Activated CD4-positive, alpha-beta memory T cell treated with anti-CD3 and anti-CD28 coated beads for 36 hours (primary cell): ENCODE results near the gene IL4I1. TPM values are rescaled to one million over a fixed set of nuclear protein-coding genes. Genes with fewer than 3 reads are reported as not detected.
A peak's percentile ranks its signal among the peaks of the same experiment; 100 is the strongest.
"Not testable (repeated sequence)": the region's sequence is repeated elsewhere in the genome, so short reads cannot be mapped to it uniquely, and the experiment has no call there.

ENCODE experiments used
- CTCF ChIA-PET: fragments of 350-600 bp; sonication (Branson Sonifier 250); formaldehyde crosslinking; loops from one replicate; lab custom pipeline; 2021; ENCODE audit warnings: antibody characterized with exemption, inconsistent platforms; lab: Charles Lee
- POLR2A ChIA-PET: fragments of 350-600 bp; sonication (Branson Sonifier 250); formaldehyde crosslinking; loops from one replicate; lab custom pipeline; 2021; ENCODE audit warnings: antibody characterized with exemption; lab: Charles Lee
- DNase-seq: peaks from one replicate; pipeline ENCODE4 v3.0.0-alpha.2; 2020
- H3K27ac Mint-ChIP-seq: one replicate; pipeline ENCODE4 v1.8.0; 2021; ENCODE audit warnings: mixed read lengths
- H3K27me3 Mint-ChIP-seq: one replicate; pipeline ENCODE4 v1.8.0; 2021; ENCODE audit warnings: mixed read lengths
- H3K36me3 Mint-ChIP-seq: one replicate; pipeline ENCODE4 v1.8.0; 2021; ENCODE audit warnings: mixed read lengths
- H3K4me1 Mint-ChIP-seq: one replicate; pipeline ENCODE4 v1.8.0; 2021; ENCODE audit warnings: low read depth, mixed read lengths
- H3K4me3 Mint-ChIP-seq: one replicate; pipeline ENCODE4 v1.8.0; 2021; ENCODE audit warnings: mild to moderate bottlenecking, mixed read lengths
- H3K9me3 Mint-ChIP-seq: one replicate; pipeline ENCODE4 v1.8.0; 2021; ENCODE audit warnings: mixed read lengths
- intact Hi-C: fragments of 100-400 bp; cut with micrococcal nuclease; formaldehyde crosslinking; loops from one replicate; pipeline ENCODE4 v1.15.1; 2023
- total RNA-seq, 2 experiments: library from RNA; stranded (reverse); gene quantifications; one replicate each; pipeline ENCODE4 v1.2.3, GENCODE V29; 2021

IL4I1 gene
- total RNA-seq = 100 to 1,000 TPM; 108 to 111 TPM

- peak; percentile 87 for DNase-seq
- intact Hi-C loops = loop anchor here (1.0 to 2.0 kb wide), 5 partner anchors 14 to 46 kb away; partner anchors contain the start of genes AKT1S1, ATF5, NUP62 and PTOV1
- Mint-ChIP-seq H3K27me3 (no peaks in the 10 kb centered on the region), H3K4me1 (peaks cover 62% of the 10 kb centered on the region), H3K36me3 (peaks cover 33% of the 10 kb centered on the region), H3K4me3 (peak within 1 kb of the TSS; percentile 87), H3K9me3 (no peaks in the 10 kb centered on the region), H3K27ac (peak within 1 kb of the TSS; percentile 100)
- CTCF ChIA-PET = interaction anchor here (1.0 to 1.4 kb wide), 2 partner anchors 15 to 345 kb away, joined by 3 to 14 read pairs; no protein-coding TSS in a partner anchor
- POLR2A ChIA-PET = interaction anchor here (1.0 to 7.2 kb wide), 8 partner anchors 10 to 257 kb away, joined by 4 to 77 read pairs (median 6); partner anchors contain the start of genes AKT1S1, ATF5, NUP62 and TBC1D17
Observed at GRCh38 chr19:49896863-49897621, at the start of gene IL4I1. Gene IL4I1, minus strand, starts transcription at chr19:49896887. Its CDS starts 727 bp downstream, at chr19:49896160.

GRCh38 chr19:49946415-49946814 is 49.7 kb upstream of the IL4I1 start:
- no peak overlapping the region for H3K27ac Mint-ChIP-seq

GRCh38 chr19:49944567-49944966 is 47.9 kb upstream of the IL4I1 start:
- H3K9me3 Mint-ChIP-seq, H3K36me3 Mint-ChIP-seq, intact Hi-C loops, H3K4me3 Mint-ChIP-seq, H3K27ac Mint-ChIP-seq, POLR2A ChIA-PET: not testable (repeated sequence)
- peaks cover 18% of the 10 kb centered on the region for H3K4me1 Mint-ChIP-seq
- peak; percentile 48 for DNase-seq
- CTCF ChIA-PET = interaction anchor here (0.6 kb wide), 1 partner anchor 11 kb away, joined by 3 read pairs; no protein-coding TSS in a partner anchor
- H3K27me3 Mint-ChIP-seq = peaks cover 38% of the 10 kb centered on the region

More at GRCh38 chr19:49946415-49946814, 49.7 kb upstream of the IL4I1 start:
- CTCF ChIA-PET = interaction anchor here (1.0 to 10.5 kb wide), 2 partner anchors 9 to 100 kb away, joined by 3 to 48 read pairs; no protein-coding TSS in a partner anchor
- POLR2A ChIA-PET = no interaction called here
- Mint-ChIP-seq H3K36me3 (no peaks in the 10 kb centered on the region), H3K4me3 (no peak overlapping the region), H3K9me3 (peaks cover 3% of the 10 kb centered on the region), H3K27me3 (peaks cover 40% of the 10 kb centered on the region), H3K4me1 (peaks cover 18% of the 10 kb centered on the region)
- intact Hi-C loops = no loop called here
- DNase-seq = no peak

GRCh38 chr19:49940482-49940791 is 43.8 kb upstream of the IL4I1 start:
- Mint-ChIP-seq H3K4me1 (peaks cover 17% of the 10 kb centered on the region), H3K27me3 (peaks cover 29% of the 10 kb centered on the region), H3K36me3 (no peaks in the 10 kb centered on the region), H3K27ac (no peak overlapping the region), H3K4me3 (no peak overlapping the region), H3K9me3 (peaks cover 2% of the 10 kb centered on the region)
- intact Hi-C loops = no loop called here
- ChIA-PET CTCF (interaction anchor here (5.9 kb wide), 1 partner anchor 41 kb away, joined by 114 read pairs; no protein-coding TSS in a partner anchor), POLR2A (no interaction called here)
- DNase-seq = no peak

GRCh38 chr19:49939721-49940481 is 43.2 kb upstream of the IL4I1 start:
- Mint-ChIP-seq H3K27me3 (peaks cover 25% of the 10 kb centered on the region), H3K4me3 (no peak overlapping the region), H3K4me1 (peaks cover 13% of the 10 kb centered on the region), H3K9me3 (no peaks in the 10 kb centered on the region), H3K27ac (no peak overlapping the region), H3K36me3 (no peaks in the 10 kb centered on the region)
- DNase-seq = no peak
- intact Hi-C loops = no loop called here
- ChIA-PET CTCF (interaction anchor here (5.1 to 5.9 kb wide), 2 partner anchors 11 to 42 kb away, joined by 48 to 114 read pairs; no protein-coding TSS in a partner anchor), POLR2A (no interaction called here)

GRCh38 chr19:49938662-49939061 is 42.0 kb upstream of the IL4I1 start:
- CTCF ChIA-PET = interaction anchor here (0.7 to 5.9 kb wide), 6 partner anchors 9 to 91 kb away, joined by 3 to 114 read pairs (median 5); no protein-coding TSS in a partner anchor
- no peaks in the 10 kb centered on the region for H3K36me3 Mint-ChIP-seq
- intact Hi-C loops = no loop called here
- no peak overlapping the region for H3K4me3 Mint-ChIP-seq
- H3K27me3 Mint-ChIP-seq = peaks cover 21% of the 10 kb centered on the region
- peaks cover 9% of the 10 kb centered on the region for H3K4me1 Mint-ChIP-seq
- DNase-seq = no peak
- no peaks in the 10 kb centered on the region for H3K9me3 Mint-ChIP-seq
- POLR2A ChIA-PET = no interaction called here
- no peak overlapping the region for H3K27ac Mint-ChIP-seq

GRCh38 chr19:49937750-49938381 is 41.2 kb upstream of the IL4I1 start:
- Mint-ChIP-seq H3K36me3 (no peaks in the 10 kb centered on the region), H3K27ac (no peak overlapping the region), H3K9me3 (no peaks in the 10 kb centered on the region), H3K4me3 (no peak overlapping the region), H3K27me3 (peaks cover 13% of the 10 kb centered on the region), H3K4me1 (peaks cover 10% of the 10 kb centered on the region)
- intact Hi-C loops = loop anchor here (1.0 kb wide), 1 partner anchor 45 kb away; no protein-coding TSS in a partner anchor
- ChIA-PET POLR2A (no interaction called here), CTCF (interaction anchor here (0.7 to 5.9 kb wide), 14 partner anchors 9 to 198 kb away, joined by 3 to 114 read pairs (median 3); partner anchors contain the start of genes ATF5 and NUP62)
- DNase-seq = peak; percentile 86

- no peak overlapping the region for H3K4me3 Mint-ChIP-seq
- POLR2A ChIA-PET = no interaction called here
- intact Hi-C loops = no loop called here
Observed at GRCh38 chr19:49936549-49936948, 39.9 kb upstream of the IL4I1 start.

GRCh38 chr19:49933643-49934042 is 37.0 kb upstream of the IL4I1 start:
- Mint-ChIP-seq H3K4me3 (no peak overlapping the region), H3K27me3 (peaks cover 5% of the 10 kb centered on the region), H3K9me3 (no peaks in the 10 kb centered on the region), H3K27ac (peak overlapping the region; percentile 2), H3K4me1 (peaks cover 44% of the 10 kb centered on the region), H3K36me3 (peaks cover 25% of the 10 kb centered on the region)
- ChIA-PET CTCF (interaction anchor here (0.7 to 1.8 kb wide), 4 partner anchors 11 to 51 kb away, joined by 3 to 6 read pairs (median 4); no protein-coding TSS in a partner anchor), POLR2A (no interaction called here)
- intact Hi-C loops = no loop called here
- DNase-seq = no peak

More at GRCh38 chr19:49936549-49936948, 39.9 kb upstream of the IL4I1 start:
- Mint-ChIP-seq H3K9me3 (no peaks in the 10 kb centered on the region), H3K36me3 (peaks cover 4% of the 10 kb centered on the region), H3K27ac (no peak overlapping the region), H3K27me3 (peaks cover 7% of the 10 kb centered on the region), H3K4me1 (peaks cover 22% of the 10 kb centered on the region)
- DNase-seq = no peak
- CTCF ChIA-PET = interaction anchor here (0.6 to 5.9 kb wide), 6 partner anchors 9 to 200 kb away, joined by 3 to 114 read pairs (median 4); no protein-coding TSS in a partner anchor

GRCh38 chr19:49932731-49933131 is 36.0 kb upstream of the IL4I1 start:
- H3K4me1 Mint-ChIP-seq = peaks cover 48% of the 10 kb centered on the region
- DNase-seq = peak; percentile 74
- intact Hi-C loops = no loop called here
- peak overlapping the region; percentile 21 for H3K4me3 Mint-ChIP-seq
- H3K27me3 Mint-ChIP-seq = peaks cover 5% of the 10 kb centered on the region
- CTCF ChIA-PET = interaction anchor here (0.9 to 1.8 kb wide), 3 partner anchors 45 to 52 kb away, joined by 3 to 6 read pairs (median 4); no protein-coding TSS in a partner anchor
- H3K36me3 Mint-ChIP-seq = peaks cover 32% of the 10 kb centered on the region
- POLR2A ChIA-PET = no interaction called here
- H3K27ac Mint-ChIP-seq = peak overlapping the region; percentile 50
- no peaks in the 10 kb centered on the region for H3K9me3 Mint-ChIP-seq

GRCh38 chr19:49932041-49932451 is 35.4 kb upstream of the IL4I1 start:
- ChIA-PET CTCF (interaction anchor here (1.6 kb wide), 1 partner anchor 46 kb away, joined by 4 read pairs; no protein-coding TSS in a partner anchor), POLR2A (no interaction called here)
- H3K27ac Mint-ChIP-seq = peak overlapping the region; percentile 38
- H3K27me3 Mint-ChIP-seq = peaks cover 5% of the 10 kb centered on the region
- no peak for DNase-seq
- intact Hi-C loops = no loop called here
- H3K9me3 Mint-ChIP-seq = no peaks in the 10 kb centered on the region
- peaks cover 39% of the 10 kb centered on the region for H3K36me3 Mint-ChIP-seq
- H3K4me1 Mint-ChIP-seq = peaks cover 55% of the 10 kb centered on the region
- H3K4me3 Mint-ChIP-seq = peak overlapping the region; percentile 35
